ENCODE results near the gene FAM131A. TPM values are rescaled to one million over a fixed set of nuclear protein-coding genes. Genes with fewer than 3 reads are reported as not detected.

The FAM131A gene
- total RNA-seq, 1 experiment from 2014 or later: 23.0 TPM

- TF ChIP-seq ZNF512 (CRISPR knock-in tag; IDR thresholded peaks at IDR 0.05; ENCODE audit: borderline replicate concordance): no peak
- no peak for TF ChIP-seq USF2 (CRISPR knock-in tag; IDR thresholded peaks at IDR 0.05)
Measured at GRCh38 chr3:184355261-184356040, 18.1 kb downstream of the FAM131A start (continued).

GRCh38 chr3:184357248-184358123, 20.1 kb downstream of the FAM131A start:
- ChIA-PET CTCF (interaction anchor here (0.7 kb wide), 1 partner anchor 14 kb away, joined by 3 read pairs; no protein-coding TSS in a partner anchor), POLR2A (no interaction called here)
- Mint-ChIP-seq H3K27ac (no peak overlapping the region), H3K27me3 (ENCODE audit: low read depth) (peaks cover 6% of the 10 kb centered on the region; the same call in 1 of the 2 replicates), H3K4me1 (peaks cover 15% of the 10 kb centered on the region), H3K4me3 (no peak overlapping the region), H3K9me3 (no peaks in the 10 kb centered on the region), H3K36me3 (peaks cover 14% of the 10 kb centered on the region)
- no peak for DNase-seq (ENCODE audit: low spot score)
- ATAC-seq: no peak
- TF ChIP-seq HMGA2 (CRISPR knock-in tag; IDR thresholded peaks at IDR 0.05): no peak
- no peak for TF ChIP-seq FOXJ3 (CRISPR knock-in tag; IDR thresholded peaks at IDR 0.05; ENCODE audit: borderline replicate concordance)
- no peak for TF ChIP-seq CDX4 (CRISPR knock-in tag; IDR thresholded peaks at IDR 0.05; ENCODE audit: borderline replicate concordance)
- no peak for TF ChIP-seq TEAD1 (CRISPR knock-in tag; IDR thresholded peaks at IDR 0.05)
- TF ChIP-seq JUN (CRISPR knock-in tag; IDR thresholded peaks at IDR 0.05): no peak
- no peak for TF ChIP-seq EMX1 (CRISPR knock-in tag; IDR thresholded peaks at IDR 0.05)
- no peak for TF ChIP-seq ZNF423 (CRISPR knock-in tag; IDR thresholded peaks at IDR 0.05)
- no peak for TF ChIP-seq E2F5 (CRISPR knock-in tag; IDR thresholded peaks at IDR 0.05)
- no peak for TF ChIP-seq STAT6 (CRISPR knock-in tag; conservative IDR thresholded peaks at IDR 0.05; ENCODE audit: low read depth)
- no peak for TF ChIP-seq NR1H2 (CRISPR knock-in tag; IDR thresholded peaks at IDR 0.05)
- no peak for TF ChIP-seq GTF2I (CRISPR knock-in tag; conservative IDR thresholded peaks at IDR 0.05)
- no peak for TF ChIP-seq SMAD4 (CRISPR knock-in tag; IDR thresholded peaks at IDR 0.05)
- TF ChIP-seq USF1 (CRISPR knock-in tag; IDR thresholded peaks at IDR 0.05): no peak
- no peak for TF ChIP-seq ZNF138 (CRISPR knock-in tag; conservative IDR thresholded peaks at IDR 0.05)

Data from WTC11 (cell line).